Measurements from ENCODE around the gene FGR.
"Not testable (repeated sequence)": the region's sequence is repeated elsewhere in the genome, so short reads cannot be mapped to it uniquely, and the experiment has no call there.

FGR gene

DNA sequence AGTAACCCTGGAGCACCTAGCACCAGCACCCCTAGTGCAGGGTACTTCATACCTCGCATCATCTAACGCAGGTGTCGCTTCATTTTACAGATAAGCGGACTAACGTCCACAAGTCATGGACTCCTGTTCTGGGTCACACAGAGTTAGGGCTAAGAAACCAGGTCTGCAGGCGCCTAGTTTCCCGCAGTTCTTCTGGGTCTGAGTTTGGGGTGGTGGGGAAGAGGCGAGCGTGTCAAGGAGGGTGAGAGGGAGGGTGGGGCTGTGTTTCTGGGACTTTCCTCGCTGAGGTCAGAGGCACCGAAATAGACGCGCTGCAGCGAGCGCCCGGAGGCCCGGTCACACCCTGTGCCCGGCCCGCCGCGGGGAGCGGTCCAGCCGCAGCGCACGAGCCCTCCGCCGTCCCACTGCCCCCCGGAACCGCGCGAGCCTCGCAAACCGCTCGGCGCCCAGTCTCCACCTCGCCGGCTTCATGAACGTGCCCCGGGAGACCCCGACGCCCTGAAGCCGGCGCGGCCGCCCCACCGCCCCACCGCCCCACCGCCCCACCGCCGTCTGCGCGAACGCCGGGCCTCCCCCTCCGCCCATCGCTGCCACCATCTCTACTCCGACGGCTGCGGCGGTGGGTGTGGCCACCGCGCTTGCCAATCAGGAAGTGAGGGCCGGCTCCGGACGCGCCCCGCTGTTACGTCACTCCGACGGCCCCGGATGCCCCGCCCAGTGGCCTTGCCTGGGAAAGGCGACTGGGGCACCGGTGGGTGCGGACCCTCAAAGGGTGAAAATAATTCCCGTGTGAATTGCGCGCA lies 24.7 kb upstream of the FGR start:
- peak; percentile 24 to 42 for DNase-seq

DNA sequence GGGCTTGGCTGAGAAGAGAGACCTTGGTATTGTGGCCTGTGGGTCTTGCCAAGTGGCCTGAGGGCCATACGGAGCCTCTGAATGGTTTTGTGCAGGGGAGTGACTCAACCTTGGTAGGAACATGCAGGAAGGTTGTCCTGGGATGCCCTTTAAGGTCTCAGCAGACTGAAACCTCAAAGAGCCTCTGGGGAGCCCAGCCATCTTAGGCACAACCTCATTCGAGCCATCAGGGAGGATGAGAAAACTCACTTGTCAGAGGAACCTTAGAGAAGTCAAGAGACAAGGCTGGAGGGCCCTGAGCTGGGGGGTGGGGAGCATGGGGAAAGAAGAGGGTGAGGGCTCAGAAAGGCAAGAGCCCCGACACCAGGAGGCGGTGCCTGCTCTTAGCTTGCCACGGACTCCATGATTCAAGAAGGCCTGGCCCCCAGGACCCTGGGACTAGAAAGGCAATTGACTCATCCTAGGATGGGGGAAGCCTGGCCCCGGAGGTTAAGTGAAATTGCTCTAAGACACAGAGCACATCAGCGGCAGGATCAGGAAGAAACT lies 24.0 kb upstream of the FGR start:
- DNase-seq: peak in 1 of 2 experiments; percentile 12

DNA sequence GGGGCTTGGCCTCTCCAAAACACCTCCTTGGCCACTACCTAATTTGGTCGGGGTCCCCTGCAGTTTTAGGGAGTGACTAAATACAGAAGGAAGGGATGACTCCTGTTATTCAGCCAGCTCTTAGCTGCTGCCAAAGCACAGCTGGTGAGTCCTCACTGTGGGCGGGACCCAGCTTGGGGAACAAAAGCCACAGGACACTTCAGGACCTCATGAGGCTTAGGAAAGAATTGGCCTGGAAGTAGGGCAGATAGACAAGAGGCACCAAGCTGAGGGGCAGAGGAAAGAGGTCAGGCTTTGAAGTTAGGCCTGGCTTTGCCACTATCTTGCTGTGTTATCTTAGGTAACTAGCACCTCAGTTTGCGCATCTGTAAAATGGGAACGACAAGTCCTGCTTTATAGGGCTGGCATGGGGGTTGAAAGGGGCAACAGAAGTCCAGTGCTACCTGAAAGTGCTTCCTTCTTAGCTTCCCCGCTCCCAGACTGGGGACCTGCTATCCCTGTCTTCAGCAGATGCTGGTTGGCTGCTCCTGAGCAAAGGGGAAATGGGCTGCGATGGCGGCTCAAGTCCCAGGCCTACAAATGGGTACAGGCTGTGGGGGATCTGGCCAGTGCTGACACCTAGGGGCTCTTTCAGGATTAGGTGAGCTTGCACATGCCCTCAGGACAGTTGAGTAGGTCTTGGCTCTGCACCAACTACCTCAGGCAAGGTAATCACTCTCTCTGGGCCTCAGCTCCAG lies 21.3 kb upstream of the FGR start:
- peak; percentile 23 to 36 for DNase-seq

- DNase-seq: peak; percentile 21 to 35
These were observed 20.4 kb upstream of the FGR start for GRCh38 chr1:27655151-27655937.

DNA sequence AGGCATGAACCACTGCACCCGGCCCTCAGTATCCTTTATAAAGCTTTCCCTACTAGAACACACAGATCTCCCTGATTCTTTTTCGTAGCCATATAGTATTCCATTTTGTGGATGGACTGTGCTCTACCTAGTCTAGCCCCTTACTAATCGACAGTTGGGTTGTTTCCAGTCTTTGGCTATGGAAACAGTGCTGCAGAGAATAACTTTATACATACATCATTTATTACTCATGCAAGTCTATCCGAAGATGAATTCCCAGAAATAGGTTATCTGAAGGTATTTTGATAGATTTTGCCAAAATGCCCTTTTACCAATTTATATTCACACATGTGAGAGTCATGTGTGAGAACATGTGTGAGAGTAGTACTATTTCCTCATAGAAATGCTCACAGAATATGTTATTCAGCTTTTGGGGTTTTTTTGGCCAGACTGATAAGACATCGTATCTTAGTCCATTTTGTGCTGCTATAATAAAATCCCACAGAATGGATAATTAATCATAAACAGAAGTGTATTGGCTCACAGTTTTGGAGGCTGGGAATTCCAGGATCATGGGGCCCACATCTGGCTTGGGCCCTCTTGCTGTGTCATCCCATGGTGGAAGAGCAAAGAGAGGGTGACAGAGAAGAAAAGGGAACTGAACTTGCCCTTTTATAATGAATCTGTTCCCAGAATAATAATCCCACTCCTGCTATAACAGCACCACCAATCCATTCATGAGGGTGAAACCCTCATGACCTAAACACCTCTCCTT lies 17.3 kb upstream of the FGR start:
- no peak for DNase-seq

GRCh38 chr1:27650539-27651175 lies 15.7 kb upstream of the FGR start:
- DNase-seq: no peak

DNA sequence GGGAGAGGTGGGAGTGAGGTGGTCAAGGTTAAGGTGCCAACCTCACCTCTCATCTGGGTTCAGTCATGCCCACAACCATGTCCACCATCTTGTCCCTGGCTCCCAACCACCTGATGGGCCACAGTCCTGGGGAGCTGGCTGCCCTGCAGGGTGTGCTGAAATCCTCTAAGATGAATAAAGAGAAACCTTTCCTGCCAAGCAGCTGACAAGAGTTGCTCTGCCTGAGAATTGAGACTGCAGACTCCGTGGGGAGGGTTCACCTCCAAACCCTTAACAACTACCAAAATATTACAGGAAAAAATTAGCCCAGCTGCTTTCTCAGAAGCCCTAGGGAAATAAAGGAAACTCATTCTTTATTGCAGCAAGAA lies 15.2 kb upstream of the FGR start:
- DNase-seq: no peak

GRCh38 chr1:27649306-27649635 lies 14.3 kb upstream of the FGR start:
- no peak for DNase-seq

GRCh38 chr1:27648602-27649305 lies 13.8 kb upstream of the FGR start:
- no peak for DNase-seq

- no peak for DNase-seq
These were observed 12.3 kb upstream of the FGR start for GRCh38 chr1:27647328-27647727.

DNA sequence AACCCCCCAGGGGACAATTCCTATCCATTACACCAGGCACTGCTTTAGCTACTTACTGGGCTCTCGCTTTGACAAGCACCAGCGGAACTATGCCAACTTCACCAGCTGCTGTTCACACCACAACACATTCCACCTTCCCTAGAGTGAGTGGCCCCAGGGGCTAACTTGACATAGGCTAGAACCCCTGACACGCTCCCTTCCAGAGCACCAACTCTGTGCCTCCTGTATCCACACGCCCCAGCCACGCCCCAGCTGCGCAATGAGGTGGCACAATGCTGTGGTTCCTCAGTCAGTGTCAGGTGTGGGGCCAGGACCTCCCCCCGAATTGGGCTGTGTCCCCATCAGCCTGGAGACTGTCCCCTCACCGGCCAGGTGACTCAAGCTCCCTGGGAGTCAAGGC lies 11.7 kb upstream of the FGR start:
- no peak for DNase-seq

DNA sequence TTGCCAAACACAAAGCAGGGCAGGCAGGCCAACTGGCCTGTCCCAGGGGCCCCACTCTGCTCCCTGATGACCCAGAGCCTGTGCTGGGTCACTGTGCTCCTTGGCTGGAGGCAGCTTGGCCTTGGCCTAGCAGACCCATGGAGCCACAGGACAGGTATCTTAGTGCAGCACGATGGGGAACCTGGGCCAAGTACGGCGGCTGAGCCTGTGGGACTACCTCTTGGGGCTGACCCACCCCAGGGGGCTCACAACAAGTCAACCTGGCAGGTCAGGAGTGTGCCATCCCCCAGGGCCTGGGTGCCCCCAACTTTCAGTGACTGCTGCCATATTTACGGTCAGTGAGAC lies 10.1 kb upstream of the FGR start:
- DNase-seq: no peak

DNA sequence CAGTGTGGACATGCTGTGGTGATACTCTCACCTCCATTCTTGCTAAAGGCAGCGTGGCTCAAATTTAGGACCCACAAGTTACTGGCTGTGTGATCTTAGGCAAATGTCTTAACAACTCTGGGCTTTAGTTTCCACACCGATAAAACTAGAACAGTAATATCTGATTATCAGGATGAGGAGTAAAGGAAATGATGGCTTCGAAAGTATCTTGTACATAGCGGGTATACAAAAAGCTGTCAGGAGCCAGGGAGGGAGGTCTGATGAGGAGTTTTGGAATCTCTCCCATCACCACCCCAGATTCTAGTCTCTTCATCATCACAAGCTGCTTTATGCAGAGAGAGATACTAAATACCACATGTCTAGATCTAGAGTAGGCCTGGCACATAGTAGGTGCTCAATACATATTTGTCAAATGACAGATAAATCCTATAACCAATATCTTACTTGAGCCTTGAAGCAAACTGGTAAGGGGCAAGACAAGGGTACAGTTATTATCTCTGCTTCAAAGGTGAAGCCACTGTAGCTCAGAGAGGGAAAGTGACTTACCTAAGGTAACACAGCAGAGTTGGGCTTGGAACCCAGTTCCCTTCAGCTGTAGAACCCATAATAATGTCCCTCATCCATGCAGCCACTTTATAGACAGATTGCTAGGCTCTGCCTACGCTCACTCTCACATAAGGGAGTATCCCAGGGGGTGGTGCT lies 9.5 kb upstream of the FGR start:
- DNase-seq: no peak

GRCh38 chr1:27643600-27644368 lies 8.8 kb upstream of the FGR start:
- DNase-seq: peak; percentile 74 to 79

DNA sequence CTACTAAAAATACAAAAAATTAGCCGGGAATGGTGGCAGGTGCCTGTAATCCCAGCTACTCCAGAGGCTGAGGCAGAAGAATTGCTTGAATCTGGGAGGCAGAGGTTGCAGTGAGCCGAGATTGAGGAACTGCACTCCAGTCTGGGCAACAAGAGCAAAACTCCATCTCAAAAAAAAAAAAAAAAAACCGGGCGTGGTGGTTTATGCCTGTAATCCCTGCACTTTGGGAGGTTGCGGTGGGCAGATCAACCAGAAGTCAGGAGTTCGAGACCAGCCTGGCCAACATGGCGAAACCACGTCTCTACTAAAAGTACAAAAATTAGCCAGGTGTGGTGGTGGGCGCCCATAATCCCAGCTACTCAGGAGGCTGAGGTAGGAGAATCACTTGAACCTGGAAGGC lies 5.5 kb upstream of the FGR start:
- DNase-seq: not testable (repeated sequence)

DNA sequence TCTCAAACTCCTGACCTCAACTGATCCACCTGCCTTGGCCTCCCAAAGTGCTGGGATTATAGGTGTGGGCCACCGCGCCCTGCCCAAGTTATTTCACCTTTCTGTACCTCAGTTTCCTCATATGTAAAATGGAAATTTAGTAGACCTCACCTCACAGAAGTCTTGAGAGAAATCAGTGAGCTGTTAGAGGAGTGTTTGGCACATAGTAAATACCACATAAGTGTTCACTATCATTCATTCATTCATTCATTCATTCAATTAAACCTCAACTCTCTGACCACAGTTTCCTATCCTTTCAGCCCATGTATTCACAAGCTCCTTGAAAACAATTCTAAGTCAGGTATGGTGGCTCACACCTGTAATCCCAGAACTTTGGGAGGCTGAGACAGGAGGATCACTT lies 3.8 kb upstream of the FGR start:
- DNase-seq: no peak

DNA sequence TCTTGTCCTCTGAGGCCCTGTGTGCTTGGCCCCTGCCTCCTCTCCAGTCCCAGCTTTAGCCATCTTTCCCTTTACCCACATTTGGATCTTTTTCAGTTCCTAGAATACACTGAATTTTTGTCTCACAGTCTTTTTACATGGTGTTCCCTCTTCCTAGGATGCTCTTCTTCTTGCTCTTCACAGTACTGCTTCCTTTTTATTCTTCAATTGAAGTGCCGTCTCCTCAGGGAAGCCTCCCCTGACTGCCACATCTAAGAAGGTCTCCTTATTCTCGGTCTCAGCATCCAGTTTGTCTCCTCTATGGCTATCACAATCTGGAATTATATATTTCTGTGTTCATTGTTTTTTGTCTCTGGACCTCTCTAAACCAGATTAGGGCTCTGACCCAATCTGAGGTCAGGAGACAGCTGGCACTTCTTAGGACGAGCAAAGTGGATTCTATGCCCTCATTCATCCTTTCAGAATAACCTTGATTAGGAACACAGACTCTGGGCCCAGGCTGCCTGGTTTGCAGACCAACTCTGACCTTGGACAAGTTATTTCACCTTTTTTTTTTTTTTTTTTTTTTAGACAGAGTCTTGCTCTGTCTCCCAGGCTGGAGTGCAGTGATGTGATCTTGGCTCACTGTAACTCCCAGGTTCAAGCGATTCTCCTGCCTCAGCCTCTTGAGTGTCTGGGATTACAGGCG lies 3.2 kb upstream of the FGR start:
- DNase-seq: no peak

DNA sequence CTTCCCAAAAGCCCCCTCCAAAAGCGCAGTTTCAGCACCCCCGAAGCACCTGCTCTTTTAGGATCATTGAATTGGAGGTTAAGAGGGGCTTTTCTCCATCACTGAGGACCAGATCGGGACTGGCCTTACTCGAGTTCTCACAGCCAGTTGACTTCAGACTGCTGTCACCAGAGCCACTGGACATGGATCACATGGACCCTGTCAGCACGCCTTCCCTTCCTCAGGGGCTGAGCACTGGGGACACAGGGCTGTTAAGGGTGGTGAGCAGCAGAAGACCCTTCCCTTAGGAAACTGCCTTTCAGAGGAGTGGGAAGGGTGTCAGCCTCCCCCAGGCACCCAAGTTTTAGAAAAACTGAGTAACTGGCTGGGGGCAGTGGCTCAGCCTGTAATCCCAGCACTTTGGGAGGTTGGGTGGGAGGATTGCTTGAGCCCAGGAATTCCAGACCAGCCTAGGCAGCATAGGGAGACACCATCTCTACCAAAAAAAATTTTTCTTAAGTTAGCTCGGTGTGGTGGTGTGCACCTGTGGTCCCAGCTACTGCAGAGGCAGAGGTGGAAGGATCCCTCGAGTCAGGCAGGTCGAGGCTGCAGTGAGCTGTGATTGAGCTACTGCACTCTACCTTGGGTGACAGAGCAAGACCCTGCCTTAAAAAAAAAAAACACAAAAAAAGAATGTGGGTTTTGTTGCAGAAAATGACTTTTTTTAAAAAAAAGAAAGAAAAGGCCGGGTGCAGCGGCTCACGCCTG lies 584 bp upstream of the FGR start:
- DNase-seq: no peak
